Keratinocyte (primary cell): Measurements from ENCODE around the gene CKM.

ENCODE experiments used
- CTCF ChIP-seq, 3 experiments: IDR thresholded peaks in 1 of 3; conservative IDR thresholded peaks in 1 of 3; optimal IDR thresholded peaks in 1 of 3; 2 replicates in 2 of 3; 3 replicates in 1 of 3; pipeline versions ENCODE3 to v1.5.1; 2011; ENCODE audit warnings: low read length in 3 of 3, mild to moderate bottlenecking in 3 of 3, moderate library complexity in 2 of 3, control low read depth in 1 of 3, inconsistent platforms in 1 of 3; ENCODE audit not compliant: insufficient read depth in 2 of 3; ENCODE audit errors: extremely low read depth in 1 of 3
- EZH2 ChIP-seq: IDR thresholded peaks from one replicate; pipeline ENCODE4 v1.6.1; 2012; ENCODE audit warnings: inconsistent platforms, mild to moderate bottlenecking, low read length, moderate library complexity

- TF ChIP-seq CTCF (optimal IDR thresholded peaks at IDR 0.05 in 1 of 3, IDR thresholded peaks at IDR 0.05 in 1 of 3, conservative IDR thresholded peaks at IDR 0.05 in 1 of 3; ENCODE audit: extremely low read depth in 1 of 3, insufficient read depth in 2 of 3, low read length in 3 of 3): no peak
- TF ChIP-seq EZH2: no peak
These were observed 22.2 kb upstream of the CKM start for GRCh38 chr19:45344621-45345505.
